Neural cell (in vitro differentiated cells): ENCODE data around the gene APOL5. TPM values are rescaled to one million over a fixed set of nuclear protein-coding genes. Genes with fewer than 3 reads are reported as not detected.

Experiments used
- H2AFZ ChIP-seq: fragments of 200-600, 300-800 bp; sonication (generic), shearing (Covaris generic); 2 replicates; pipeline ENCODE4 v1.6.0; 2014; ENCODE audit warnings: low read depth, mild to moderate bottlenecking, antibody characterized with exemption, low read length, moderate library complexity
- H3F3A ChIP-seq: fragments of 200-600 bp; shearing (Covaris generic); 2 replicates; pipeline ENCODE4 v1.6.1; 2016; ENCODE audit warnings: mild to moderate bottlenecking, moderate library complexity, mixed read lengths, antibody characterized with exemption, low read length; ENCODE audit not compliant: insufficient read depth, poor library complexity, severe bottlenecking
- H3K27ac ChIP-seq: fragments of 200-600, 300-800 bp; sonication (generic), shearing (Covaris generic); 2 replicates; pipeline ENCODE4 v1.5.1; 2014; ENCODE audit warnings: mild to moderate bottlenecking, low read length, moderate library complexity
- H3K27me3 ChIP-seq: fragments of 300-800, 200-600 bp; sonication (generic), shearing (Covaris generic); 2 replicates; pipeline ENCODE4 v1.6.0; 2014; ENCODE audit warnings: mild to moderate bottlenecking, low read depth, low read length, moderate library complexity; ENCODE audit not compliant: insufficient read depth
- H3K36me3 ChIP-seq: fragments of 300-800, 200-600 bp; sonication (generic), shearing (Covaris generic); 2 replicates; pipeline ENCODE4 v1.5.1; 2014; ENCODE audit warnings: mild to moderate bottlenecking, antibody characterized with exemption, low read length, moderate library complexity; ENCODE audit not compliant: insufficient read depth
- H3K4me2 ChIP-seq: fragments of 300-800, 200-600 bp; sonication (generic), shearing (Covaris generic); 2 replicates; pipeline ENCODE4 v1.6.0; 2014; ENCODE audit warnings: mild to moderate bottlenecking, low read length
- H3K4me3 ChIP-seq: fragments of 300-800, 200-600 bp; sonication (generic), shearing (Covaris generic); 2 replicates; pipeline ENCODE4 v1.5.1; 2014; ENCODE audit warnings: mild to moderate bottlenecking, low read length, moderate library complexity
- H3K79me2 ChIP-seq: fragments of 200-600 bp; shearing (Covaris generic); replicated peaks from 2 replicates; pipeline ENCODE4 v1.6.0; 2014; ENCODE audit warnings: mild to moderate bottlenecking, low read length, moderate library complexity; ENCODE audit not compliant: insufficient read depth
- H3K9ac ChIP-seq: fragments of 300-800, 200-600 bp; sonication (generic), shearing (Covaris generic); 2 replicates; pipeline ENCODE4 v1.6.1; 2016; ENCODE audit warnings: mild to moderate bottlenecking, low read length, mixed read lengths
- H3K9me2 ChIP-seq: fragments of 200-600 bp; shearing (Covaris generic); 2 replicates; pipeline ENCODE4 v1.6.1; 2016; ENCODE audit warnings: mild to moderate bottlenecking, low read length, mixed read lengths; ENCODE audit not compliant: insufficient read depth
- H3K9me3 ChIP-seq: fragments of 200-600, 300-800 bp; sonication (generic), shearing (Covaris generic); 2 replicates; pipeline ENCODE4 v1.6.1; 2016; ENCODE audit warnings: mild to moderate bottlenecking, mixed run types, low read length, moderate library complexity, mixed read lengths
- H4K20me1 ChIP-seq: fragments of 200-600 bp; shearing (Covaris generic); 2 replicates; pipeline ENCODE4 v1.6.1; 2016; ENCODE audit warnings: mild to moderate bottlenecking, mixed run types; ENCODE audit not compliant: insufficient read depth
- CTCF ChIP-seq: fragments of 450-650 bp; IDR thresholded peaks from 2 replicates; pipeline ENCODE4 v1.5.1; 2014; ENCODE audit warnings: antibody characterized with exemption, mild to moderate bottlenecking, moderate library complexity; ENCODE audit not compliant: poor library complexity, severe bottlenecking
- EP300 ChIP-seq: fragments of 450-650 bp; conservative IDR thresholded peaks from 2 replicates; pipeline ENCODE4 v1.6.1; 2014; ENCODE audit warnings: antibody characterized with exemption, mild to moderate bottlenecking, moderate library complexity; ENCODE audit not compliant: poor library complexity, severe bottlenecking
- EZH2 ChIP-seq: fragments of 200-600, 300-800 bp; shearing (Covaris generic), sonication (generic); IDR thresholded peaks from 2 replicates; pipeline ENCODE4 v1.6.1; 2014; ENCODE audit warnings: antibody characterized with exemption, low read length, borderline replicate concordance, mild to moderate bottlenecking; ENCODE audit not compliant: insufficient read depth, poor library complexity, severe bottlenecking
- MXI1 ChIP-seq: fragments of 450-650 bp; conservative IDR thresholded peaks from 2 replicates; pipeline ENCODE4 v1.6.1; 2014; ENCODE audit warnings: antibody characterized with exemption, mild to moderate bottlenecking; ENCODE audit not compliant: poor library complexity, severe bottlenecking
- POLR2AphosphoS5 ChIP-seq: IDR thresholded peaks from 2 replicates; pipeline ENCODE4 v1.6.1; 2012
- RAD21 ChIP-seq: fragments of 450-650 bp; conservative IDR thresholded peaks from 2 replicates; pipeline ENCODE4 v1.6.1; 2014; ENCODE audit warnings: antibody characterized with exemption, mild to moderate bottlenecking, moderate library complexity
- REST ChIP-seq: IDR thresholded peaks from 2 replicates; pipeline ENCODE4 v1.6.1; 2012; ENCODE audit warnings: borderline replicate concordance
- SMC3 ChIP-seq: fragments of 450-650 bp; conservative IDR thresholded peaks from 2 replicates; pipeline ENCODE4 v1.6.1; 2014; ENCODE audit warnings: antibody characterized with exemption, mild to moderate bottlenecking, moderate library complexity; ENCODE audit not compliant: poor library complexity
- TAF1 ChIP-seq: IDR thresholded peaks from 2 replicates; pipeline ENCODE4 v1.6.1; 2012; ENCODE audit warnings: low read depth
- polyA plus RNA-seq: library from polyadenylated mRNA; depleted of rRNA; stranded (reverse); fragments of >200 nt; gene quantifications from 2 replicates; pipeline ENCODE4 v1.2.3, GENCODE V29; 2014

APOL5 gene
- polyA plus RNA-seq, 1 donor from 2014 or later, result not detected

GRCh38 chr22:35733791-35734516 lies 16.3 kb downstream of the APOL5 start:
- Histone ChIP-seq H2AFZ (no peak overlapping the region), H3F3A (no peaks in the 10 kb centered on the region), H3K79me2 (no peaks in the 10 kb centered on the region), H3K9ac (no peak overlapping the region), H3K9me2 (no peaks in the 10 kb centered on the region), H3K4me2 (no peak overlapping the region), H3K4me3 (no peak overlapping the region), H3K9me3 (no peaks in the 10 kb centered on the region), H4K20me1 (no peaks in the 10 kb centered on the region), H3K27me3 (no peaks in the 10 kb centered on the region), H3K27ac (no peak overlapping the region), H3K36me3 (no peaks in the 10 kb centered on the region)
- no peak for TF ChIP-seq MXI1
- TF ChIP-seq EZH2, result no peak
- no peak for TF ChIP-seq REST
- no peak for TF ChIP-seq POLR2AphosphoS5
- no peak for TF ChIP-seq SMC3
- no peak for TF ChIP-seq TAF1
- TF ChIP-seq RAD21, result no peak
- no peak for TF ChIP-seq EP300
- TF ChIP-seq CTCF, result no peak

GRCh38 chr22:35734517-35734827 lies 16.8 kb downstream of the APOL5 start:
- H3F3A ChIP-seq, result no peaks in the 10 kb centered on the region
- no peak overlapping the region for H3K4me3 ChIP-seq
- H3K27me3 ChIP-seq, result no peaks in the 10 kb centered on the region
- no peaks in the 10 kb centered on the region for H3K9me2 ChIP-seq
- TF ChIP-seq POLR2AphosphoS5, result no peak
- TF ChIP-seq SMC3, result no peak
- TF ChIP-seq REST, result no peak
- TF ChIP-seq CTCF, result no peak
- no peak for TF ChIP-seq MXI1
- no peak for TF ChIP-seq EP300
- no peak for TF ChIP-seq TAF1
- no peak for TF ChIP-seq EZH2
- no peak for TF ChIP-seq RAD21
- H3K36me3 ChIP-seq, result no peaks in the 10 kb centered on the region
- no peak overlapping the region for H3K27ac ChIP-seq
- H3K9ac ChIP-seq, result no peak overlapping the region
- H3K79me2 ChIP-seq, result no peaks in the 10 kb centered on the region
- H3K9me3 ChIP-seq, result no peaks in the 10 kb centered on the region
- no peaks in the 10 kb centered on the region for H4K20me1 ChIP-seq
- no peak overlapping the region for H2AFZ ChIP-seq
- no peak overlapping the region for H3K4me2 ChIP-seq
